ACHN (cell line): ENCODE results near the gene CCDC124.

Experiments
- DNase-seq: peaks from one replicate; pipeline ENCODE4 v3.0.0-alpha.2; 2015
- in situ Hi-C: cut with HindIII; loops from 2 replicates; pipeline ENCODE4 v1.10.0; 2017; ENCODE audit warnings: low sequenced_read_pairs, low pct_ligation_motif_present, low pct_unique_long_range_greater_than_20kb

CCDC124 gene

DNA sequence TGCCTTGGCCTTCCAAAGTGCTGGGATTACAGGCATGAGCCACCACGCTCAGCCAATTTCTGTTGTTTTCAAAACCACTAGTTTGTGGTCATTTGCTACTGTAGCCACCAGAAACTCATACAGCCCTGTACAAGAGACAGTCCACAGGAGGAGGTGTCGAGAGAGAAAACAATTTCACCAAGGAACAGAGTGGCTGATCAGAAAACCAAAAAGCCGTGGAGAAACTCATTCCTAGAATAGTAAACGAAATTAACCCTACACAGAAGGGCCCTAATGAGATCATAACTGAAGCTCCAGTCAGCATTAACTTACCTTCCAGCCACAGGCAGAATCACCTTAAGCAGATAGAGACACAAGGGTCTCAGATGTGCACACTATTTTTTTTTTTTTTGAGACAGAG lies 3.8 kb upstream of the CCDC124 start:
- in situ Hi-C loops: no loop called here
- no peak for DNase-seq

GRCh38 chr19:17931532-17932191 lies 1.2 kb upstream of the CCDC124 start:
- DNase-seq: peak; percentile 20
- in situ Hi-C loops: no loop called here

DNA sequence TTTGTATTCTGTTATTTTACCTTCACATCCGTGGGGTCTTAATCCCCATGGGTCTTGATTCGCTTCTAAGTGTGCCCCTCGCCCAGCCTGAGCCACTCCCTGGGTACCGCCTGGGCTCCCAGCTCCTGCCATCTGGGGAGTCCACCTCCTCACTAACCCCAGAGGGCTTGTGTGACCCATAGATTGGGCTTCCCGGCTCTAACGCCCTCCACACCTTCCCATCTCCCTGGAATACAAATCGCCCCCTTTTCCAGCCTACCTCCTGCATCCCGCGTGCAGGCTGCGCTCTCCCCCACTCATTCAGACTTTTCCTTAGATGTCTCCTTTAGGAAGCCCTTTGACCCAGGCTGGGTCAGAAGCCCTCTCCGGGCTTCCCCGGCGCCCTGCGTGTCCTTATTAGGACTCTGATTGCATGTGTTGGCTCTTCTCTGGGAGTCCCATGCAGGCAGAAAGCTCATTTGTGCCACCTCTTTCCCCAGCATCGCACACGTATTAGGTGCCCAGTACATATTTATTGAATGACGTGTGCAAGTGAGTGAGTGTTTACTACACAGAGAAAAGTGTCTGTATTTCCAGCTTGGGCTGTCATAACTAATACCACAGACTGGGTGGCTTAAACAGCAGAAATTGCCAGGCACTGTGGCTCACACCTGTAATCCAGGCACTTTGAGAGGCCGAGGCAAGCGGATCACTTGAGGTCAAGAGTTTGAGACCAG lies 757 bp downstream of the CCDC124 start:
- DNase-seq: peak; percentile 21
- in situ Hi-C loops: no loop called here

GRCh38 chr19:17936379-17936778 lies 3.6 kb downstream of the CCDC124 start:
- no peak for DNase-seq
- in situ Hi-C loops: no loop called here

GRCh38 chr19:17937371-17937900 lies 4.6 kb downstream of the CCDC124 start:
- in situ Hi-C loops: no loop called here
- no peak for DNase-seq

GRCh38 chr19:17938092-17938845 lies 5.5 kb downstream of the CCDC124 start:
- peak; percentile 82 for DNase-seq
- in situ Hi-C loops: no loop called here

DNA sequence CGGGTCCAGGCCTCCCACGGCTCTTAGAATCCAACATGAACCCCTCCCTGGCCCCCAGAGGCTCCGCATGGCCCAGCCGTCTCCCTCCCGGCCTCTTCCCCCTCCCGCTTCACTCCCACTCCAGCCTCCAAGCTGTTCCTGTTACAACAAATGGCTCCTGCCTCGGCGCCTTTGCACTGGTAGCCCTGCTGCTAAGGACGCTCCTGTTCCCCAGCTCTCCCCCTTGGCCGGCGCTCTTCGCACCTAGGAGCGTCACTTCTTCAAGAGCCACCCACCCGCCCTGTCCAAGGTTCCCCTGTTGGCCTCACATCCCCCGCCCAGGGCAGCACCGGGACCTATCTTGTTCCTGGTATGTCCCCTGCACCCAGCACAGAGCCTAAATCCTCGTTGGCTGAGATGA lies 9.4 kb downstream of the CCDC124 start:
- in situ Hi-C loops: no loop called here

DNA sequence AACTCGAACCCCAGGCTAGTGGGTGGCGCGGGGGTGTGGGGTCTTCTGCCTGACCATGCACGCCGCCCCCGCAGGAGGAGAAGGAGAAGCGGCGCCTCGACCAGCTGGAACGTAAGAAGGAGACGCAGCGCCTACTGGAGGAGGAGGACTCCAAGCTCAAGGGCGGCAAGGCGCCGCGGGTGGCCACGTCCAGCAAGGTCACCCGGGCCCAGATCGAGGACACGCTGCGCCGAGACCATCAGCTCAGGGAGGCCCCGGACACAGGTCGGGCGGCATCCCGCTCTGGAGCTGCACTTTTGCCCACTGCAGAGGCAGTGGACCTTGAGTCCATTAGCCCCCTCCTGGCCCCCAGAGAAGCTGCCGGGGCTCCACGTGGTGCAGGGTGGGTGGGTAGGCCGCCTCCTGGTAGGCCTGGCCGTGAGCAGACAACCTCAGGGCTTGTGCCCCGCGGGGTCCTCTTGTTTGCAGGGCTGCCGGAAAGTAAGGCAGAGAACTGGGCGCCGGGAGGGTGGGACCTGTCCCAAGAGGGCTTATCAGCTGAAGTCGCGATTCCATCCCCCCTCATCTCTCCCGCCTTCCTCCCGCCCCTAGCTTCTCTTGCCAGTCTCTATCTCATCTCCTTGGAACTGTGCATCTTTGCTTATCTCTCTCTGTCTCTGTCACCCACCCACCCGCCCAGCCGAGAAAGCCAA lies 9.9 kb downstream of the CCDC124 start:
- in situ Hi-C loops: no loop called here
- DNase-seq: no peak

More for the DNA sequence above, 9.4 kb downstream of the CCDC124 start:
- DNase-seq: no peak

- no peak for DNase-seq
Measured at GRCh38 chr19:17943274-17944221, 10.7 kb downstream of the CCDC124 start.

DNA sequence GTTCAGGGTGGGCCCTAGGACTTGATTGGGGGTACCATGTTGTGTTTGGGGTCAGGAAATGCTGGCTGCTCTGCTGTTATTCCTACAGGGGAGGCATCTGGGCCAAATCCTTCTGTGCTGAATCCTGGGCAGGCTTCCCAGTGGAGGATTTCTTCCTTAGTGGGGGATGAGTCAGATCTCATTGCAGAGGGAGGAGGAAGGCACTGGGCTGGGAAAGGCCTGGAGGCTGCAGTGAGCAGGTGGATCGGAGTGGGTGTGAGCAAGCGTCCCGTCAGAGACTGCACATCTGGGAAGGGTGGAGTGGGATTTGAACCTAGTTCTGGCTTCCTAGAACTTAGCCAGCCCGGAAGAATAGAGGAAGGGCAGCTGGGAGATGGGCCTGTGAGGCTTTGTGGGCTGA lies 11.5 kb downstream of the CCDC124 start:
- peak; percentile 48 for DNase-seq
- in situ Hi-C loops: no loop called here

More at GRCh38 chr19:17943274-17944221, 10.7 kb downstream of the CCDC124 start:
- in situ Hi-C loops: no loop called here

GRCh38 chr19:17946965-17947784 lies 14.4 kb downstream of the CCDC124 start:
- DNase-seq: no peak
- in situ Hi-C loops: no loop called here

GRCh38 chr19:17947815-17948513 lies 15.1 kb downstream of the CCDC124 start:
- in situ Hi-C loops: no loop called here

DNA sequence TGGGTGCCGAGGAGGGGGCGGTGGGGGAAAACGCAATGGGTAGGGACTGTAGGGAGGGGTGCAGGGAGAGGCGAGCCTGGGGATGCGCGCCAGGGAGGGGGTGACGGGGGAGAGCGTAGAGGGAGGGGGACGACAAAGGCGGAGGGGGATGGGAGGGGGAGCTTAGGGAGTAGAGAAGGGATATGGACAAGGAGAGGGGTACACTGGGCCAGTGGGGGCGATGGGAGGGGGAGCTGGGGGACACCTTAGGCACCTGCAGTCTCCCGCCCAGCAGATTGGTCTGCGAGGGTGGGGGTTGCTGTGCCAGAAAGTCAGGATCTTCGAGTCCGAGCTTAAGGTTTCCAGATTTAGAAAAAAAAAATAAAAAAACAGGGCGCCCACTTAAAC lies 15.7 kb downstream of the CCDC124 start:
- in situ Hi-C loops: no loop called here
- no peak for DNase-seq

More at GRCh38 chr19:17947815-17948513, 15.1 kb downstream of the CCDC124 start:
- peak; percentile 91 for DNase-seq

- no peak for DNase-seq
- in situ Hi-C loops: no loop called here
Measured at GRCh38 chr19:17948931-17949930, 16.4 kb downstream of the CCDC124 start.

DNA sequence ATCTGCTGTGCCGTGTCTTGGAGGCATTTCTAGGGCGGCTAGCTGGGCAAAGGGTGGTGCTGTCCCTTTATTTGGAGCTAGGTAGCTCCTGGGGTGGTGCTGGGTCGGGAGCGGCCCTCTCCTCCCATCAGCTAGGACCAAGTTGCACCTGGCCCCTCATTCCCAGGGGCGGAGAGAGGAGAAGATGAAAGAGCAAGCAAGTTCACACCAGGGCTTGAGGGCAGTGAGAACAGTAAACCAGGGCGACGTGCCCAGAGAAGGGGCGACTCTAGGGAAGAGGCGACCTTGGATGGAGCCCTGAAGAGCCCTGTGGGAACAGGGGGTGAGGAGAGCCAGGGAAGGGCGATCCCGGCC lies 17.1 kb downstream of the CCDC124 start:
- in situ Hi-C loops: no loop called here
- DNase-seq: no peak
